SIG-M5 treated with dmso at 0.1 percent for 504 hours (cell line): ENCODE measurements around the gene FKBP14.

Experiments used
- DNase-seq: peaks from one replicate; lab custom pipeline; 2025; ENCODE audit not compliant: unreplicated experiment; lab: John Stamatoyannopoulos, UW

Gene FKBP14, protein sequence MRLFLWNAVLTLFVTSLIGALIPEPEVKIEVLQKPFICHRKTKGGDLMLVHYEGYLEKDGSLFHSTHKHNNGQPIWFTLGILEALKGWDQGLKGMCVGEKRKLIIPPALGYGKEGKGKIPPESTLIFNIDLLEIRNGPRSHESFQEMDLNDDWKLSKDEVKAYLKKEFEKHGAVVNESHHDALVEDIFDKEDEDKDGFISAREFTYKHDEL

DNA sequence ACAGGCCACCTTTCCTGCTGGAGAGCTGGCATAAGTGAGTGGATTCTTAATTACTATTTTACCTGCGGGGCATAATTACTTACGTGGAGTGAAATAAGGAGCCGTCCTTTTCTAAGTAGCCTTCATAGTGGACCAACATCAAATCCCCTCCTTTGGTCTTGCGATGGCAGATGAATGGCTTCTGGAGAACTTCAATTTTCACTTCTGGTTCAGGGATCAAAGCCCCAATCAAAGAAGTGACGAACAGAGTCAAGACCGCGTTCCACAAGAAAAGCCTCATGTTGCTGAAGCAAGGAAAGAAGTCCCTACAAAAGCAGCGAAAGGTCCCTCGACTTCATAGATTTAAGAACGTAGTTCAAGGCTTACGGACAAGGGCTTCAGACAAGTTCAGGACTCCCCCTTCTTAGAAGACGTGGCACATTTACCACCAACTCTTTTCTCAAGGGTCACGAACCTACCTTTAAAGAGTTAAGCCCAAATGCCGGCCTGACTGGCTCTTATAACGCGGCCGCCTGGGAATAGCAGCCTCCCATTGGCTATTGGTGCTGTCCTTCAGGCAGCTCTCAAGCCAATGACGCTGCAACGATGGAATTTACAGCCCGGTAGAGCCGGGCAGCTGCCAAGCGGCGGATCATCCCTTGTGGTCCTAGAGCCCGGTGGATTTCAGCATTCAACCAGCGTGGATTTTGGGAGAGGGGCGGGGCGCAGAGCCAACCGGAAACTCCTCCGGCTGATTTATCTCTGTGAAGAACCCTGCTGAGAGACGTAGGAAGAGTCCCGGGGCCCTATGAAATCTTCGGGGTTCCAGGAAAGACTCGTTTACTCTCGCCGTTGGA is at the start of gene FKBP14:
FKBP14 (minus strand) TSS at position 474 of the 836 bp plus-strand sequence; CDS start at position 280, 194 bp downstream.
- peak; percentile 99 for DNase-seq

DNA sequence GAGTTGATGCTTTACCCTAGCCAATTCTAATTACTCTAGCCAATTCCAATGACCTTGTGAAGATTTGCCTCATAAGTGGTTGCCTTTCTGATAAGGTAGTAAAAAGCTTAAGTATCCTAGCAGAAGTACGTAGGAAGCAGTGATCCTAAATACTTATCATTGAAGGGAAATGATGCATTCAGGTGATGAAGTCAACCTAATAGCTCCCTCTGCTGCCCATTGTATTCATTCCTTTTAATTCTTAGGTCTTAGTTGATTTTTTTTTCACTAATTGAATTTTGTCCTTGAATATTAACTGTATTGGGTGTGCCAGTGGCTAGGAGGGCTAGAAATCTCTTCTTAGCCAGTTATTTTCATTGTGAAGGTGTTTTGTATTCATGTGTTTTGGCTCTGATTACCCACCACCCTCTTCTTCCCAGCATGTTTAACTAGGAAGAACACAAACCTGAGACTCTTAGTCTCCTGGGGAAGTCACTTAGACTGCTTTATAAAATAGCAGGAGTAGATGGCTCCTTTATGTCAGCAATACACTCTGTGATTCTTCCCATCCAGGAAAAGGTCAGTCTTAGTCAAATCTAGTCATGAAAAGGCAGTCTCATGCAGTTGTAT is 48.0 kb upstream of the FKBP14 start:
- peak; percentile 42 for DNase-seq

DNA sequence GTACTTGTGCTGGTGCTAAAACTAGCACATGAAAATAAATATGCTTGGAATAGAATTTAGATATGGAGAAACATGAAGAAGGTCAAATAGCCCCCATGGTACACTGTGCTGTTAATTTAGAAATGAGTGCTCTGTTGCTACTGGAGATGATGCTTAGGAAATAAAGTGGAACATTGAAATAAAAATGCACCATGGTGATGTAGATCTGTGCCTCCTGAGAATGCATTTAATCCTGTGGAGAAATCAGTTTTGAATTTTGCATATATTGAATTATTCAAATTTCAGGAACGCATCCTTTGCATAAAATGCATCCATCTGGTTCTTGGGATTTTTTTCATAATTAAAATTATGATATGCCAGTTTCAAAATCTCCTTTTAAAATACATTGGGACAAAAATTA is 46.2 kb upstream of the FKBP14 start:
- DNase-seq = no peak

DNA sequence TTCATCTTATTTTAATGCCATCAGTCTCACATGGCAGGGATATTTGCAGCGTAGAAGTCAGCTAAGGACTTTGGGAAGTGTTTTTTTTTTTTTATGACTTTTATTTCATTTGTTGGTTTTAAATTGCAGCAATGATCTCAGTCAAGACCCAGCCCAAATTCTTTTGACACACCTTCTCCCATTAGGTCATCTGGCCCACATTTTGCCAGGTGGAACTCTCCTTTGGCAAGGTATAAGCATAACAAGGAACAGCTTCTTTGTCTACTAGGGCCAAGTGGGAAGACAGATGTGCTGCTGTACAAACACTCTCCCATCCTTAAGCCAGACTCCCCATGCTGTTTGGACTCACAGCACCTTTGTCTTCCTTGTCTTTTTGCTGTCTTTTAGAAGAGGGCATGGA is 43.5 kb upstream of the FKBP14 start:
- DNase-seq = no peak

DNA sequence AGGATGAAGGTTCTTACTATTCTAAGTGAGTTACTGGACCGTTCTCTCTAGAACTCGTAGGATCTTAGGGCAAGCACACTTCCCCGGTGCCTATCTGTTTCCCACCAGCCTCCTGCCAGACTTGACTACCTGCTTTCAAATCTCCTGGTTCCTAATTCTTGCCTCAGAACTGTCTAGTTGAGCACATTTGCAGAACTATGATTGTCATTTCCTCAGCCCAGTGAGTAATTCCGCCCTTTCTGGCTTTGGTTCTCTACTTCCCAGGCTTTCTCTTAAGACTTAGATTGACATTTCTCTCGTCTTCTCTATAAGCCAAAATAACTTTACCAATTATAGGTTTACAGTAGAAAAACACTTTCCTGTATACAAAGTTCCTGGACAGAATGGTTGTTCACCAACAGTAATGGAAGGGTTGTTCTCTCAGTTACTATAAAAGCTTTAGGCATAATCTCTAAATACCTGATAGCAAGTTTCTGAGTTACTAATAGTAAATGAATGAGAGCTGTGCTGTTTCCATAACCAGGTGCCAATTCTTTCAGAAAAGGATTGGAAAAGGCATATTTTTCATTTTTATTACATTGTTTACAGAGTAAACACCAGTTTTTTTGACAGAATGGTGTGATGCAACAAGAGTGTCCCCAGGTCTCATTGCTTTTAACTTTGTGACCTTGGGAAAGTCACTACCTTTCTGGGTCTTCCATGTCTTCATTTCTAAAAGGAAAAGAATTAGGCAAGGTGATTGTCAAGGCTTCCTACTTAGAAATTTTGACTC is 42.8 kb upstream of the FKBP14 start:
- DNase-seq = no peak

DNA sequence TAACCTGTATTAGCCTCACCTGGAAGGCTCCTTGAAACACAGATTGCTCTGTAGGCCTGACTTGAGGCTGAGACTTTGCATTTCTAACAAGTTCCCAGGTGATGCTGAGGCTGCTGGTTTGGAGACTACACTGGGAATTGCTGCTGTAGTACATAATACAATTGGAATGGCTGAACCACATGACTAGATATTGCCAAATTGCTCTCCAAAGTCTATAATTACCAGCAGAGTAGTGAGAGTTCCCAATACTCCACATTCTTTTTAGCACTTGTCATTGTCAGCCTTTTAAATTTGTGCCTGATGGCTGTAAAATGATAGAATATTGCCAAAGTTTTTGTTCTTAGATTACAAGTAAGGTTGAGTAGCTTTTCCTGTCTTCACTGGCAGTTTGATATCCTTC is 41.6 kb upstream of the FKBP14 start:
- DNase-seq = no peak

DNA sequence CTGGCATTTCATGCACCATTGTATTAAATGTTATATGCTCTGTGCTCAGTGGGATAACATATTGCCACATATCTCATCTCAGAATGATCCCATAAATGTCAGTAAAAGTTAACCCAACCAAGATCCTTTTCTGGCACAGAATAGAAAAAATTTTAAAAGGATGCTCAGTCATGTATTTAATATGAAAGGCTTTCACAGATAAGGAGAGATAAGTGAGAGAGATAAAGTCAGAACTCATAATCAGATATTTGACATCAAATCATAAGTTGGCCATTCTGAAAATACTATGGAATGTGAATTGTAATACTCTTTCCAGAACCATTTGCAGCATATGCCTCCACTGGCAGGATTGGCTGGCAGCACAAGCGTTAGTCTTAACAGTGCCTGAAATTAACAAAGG is 40.2 kb upstream of the FKBP14 start:
- DNase-seq = no peak

DNA sequence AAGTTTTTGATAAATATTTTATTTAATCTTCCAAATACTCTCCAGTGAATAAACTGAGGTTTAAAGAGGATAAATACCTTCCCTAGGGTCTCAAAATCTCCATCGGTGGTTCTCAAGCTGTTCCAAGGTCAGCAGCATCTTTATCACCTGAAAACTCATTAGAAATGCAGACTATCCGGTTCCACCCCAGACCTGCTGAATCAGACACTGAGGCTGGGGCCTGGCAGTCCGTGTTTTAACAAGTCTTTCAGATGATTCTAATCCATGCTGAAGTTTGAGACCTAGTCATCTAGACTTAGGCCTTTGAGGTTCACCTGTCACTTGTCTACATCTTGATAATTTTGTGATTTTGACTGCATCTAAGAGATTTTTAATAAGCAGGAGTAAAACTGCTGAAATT is 39.2 kb upstream of the FKBP14 start:
- DNase-seq = no peak

DNA sequence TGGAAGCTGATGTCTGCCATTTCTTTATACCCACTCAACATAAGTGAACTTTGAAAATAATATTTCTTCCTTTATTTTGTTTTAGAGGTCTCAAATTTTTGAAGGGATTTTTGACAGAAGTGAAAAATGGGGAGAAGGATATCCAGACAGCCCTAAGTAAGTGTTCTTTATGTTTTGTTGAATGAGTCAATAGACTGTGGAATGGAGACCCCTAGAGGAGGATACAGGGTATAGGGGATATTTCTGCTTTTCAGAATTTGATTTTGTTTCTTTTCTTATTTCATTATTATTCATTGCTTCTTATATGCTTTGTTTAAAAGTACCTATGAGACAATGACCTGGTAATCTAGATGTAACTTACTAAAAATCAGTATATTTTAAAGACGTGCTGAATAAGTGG is 36.1 kb upstream of the FKBP14 start:
- DNase-seq = peak; percentile 53

DNA sequence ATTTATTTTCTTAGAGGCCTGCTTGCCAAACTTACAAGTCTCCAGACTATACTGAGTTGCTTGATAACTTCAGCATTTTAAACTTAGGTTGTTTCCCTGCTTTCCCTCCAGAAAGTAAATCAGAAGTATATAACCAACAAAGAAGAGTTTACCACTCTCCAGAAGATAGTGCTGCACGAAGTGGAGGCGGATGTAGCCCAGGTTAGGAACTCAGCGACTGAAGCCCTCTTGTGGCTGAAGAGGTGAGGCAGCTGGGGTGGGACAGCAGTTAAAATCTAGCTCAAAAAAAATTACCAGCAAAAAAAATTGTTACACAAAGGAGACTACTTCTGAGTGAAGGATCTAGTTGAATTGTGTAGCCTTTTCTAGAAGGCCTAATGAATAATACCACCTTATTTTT is 35.3 kb upstream of the FKBP14 start:
- peak; percentile 6 for DNase-seq

DNA sequence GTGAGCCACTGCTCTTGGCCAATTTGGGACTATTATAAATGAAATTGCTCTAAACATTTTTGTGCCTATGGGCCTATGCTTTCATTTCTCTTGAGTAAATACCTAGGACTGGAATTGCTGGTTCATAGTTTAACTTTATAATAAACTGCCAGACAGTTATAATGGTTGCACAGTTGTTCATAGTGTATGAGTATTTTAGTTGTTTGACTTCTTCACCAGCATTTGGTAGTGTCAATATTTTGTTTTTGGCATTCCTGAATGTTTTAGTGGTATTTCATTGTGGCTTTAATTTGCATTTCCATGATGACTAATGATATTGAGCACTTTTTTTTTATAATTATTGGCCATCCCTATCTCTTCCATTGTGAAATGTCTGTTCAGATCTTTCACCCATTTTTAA is 31.2 kb upstream of the FKBP14 start:
- DNase-seq = peak; percentile 38

DNA sequence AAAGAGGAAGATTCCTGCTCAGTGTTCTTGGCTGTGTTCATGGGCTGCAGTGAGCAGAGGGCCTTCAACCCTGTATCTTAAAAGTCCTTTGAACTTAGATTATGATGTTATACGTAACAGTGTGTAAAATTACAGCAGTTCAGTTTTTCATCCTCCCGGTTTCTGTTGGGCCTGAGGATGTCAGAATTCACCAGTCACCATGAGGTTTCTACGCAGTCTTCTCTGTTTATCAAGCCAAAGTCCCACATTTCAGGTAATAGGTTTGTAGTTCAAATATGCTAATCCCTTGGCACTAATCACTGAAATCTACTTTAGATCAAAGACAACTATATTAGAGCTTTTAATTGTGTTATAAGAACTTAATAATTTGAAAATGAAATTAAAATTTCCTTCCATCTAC is 26.6 kb upstream of the FKBP14 start:
- no peak for DNase-seq

DNA sequence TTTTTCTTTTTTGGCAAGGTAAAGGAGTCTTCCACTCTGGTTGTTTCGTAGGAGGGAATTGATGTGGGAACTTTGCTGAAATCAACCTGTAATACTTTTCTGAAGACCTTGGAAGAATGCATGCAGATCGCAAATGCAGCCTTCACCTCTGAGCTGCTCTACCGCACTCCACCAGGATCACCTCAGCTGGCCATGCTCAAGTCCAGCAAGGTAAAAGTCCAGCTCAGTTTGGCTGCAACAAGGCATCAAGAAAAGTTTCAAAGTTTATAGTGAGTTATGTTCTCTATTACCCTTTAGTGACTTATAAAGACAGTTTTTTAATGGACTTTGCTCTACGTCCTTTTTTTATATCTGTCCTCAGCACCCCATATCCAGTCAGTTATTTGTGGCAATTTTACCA is 22.7 kb upstream of the FKBP14 start:
- DNase-seq = no peak

DNA sequence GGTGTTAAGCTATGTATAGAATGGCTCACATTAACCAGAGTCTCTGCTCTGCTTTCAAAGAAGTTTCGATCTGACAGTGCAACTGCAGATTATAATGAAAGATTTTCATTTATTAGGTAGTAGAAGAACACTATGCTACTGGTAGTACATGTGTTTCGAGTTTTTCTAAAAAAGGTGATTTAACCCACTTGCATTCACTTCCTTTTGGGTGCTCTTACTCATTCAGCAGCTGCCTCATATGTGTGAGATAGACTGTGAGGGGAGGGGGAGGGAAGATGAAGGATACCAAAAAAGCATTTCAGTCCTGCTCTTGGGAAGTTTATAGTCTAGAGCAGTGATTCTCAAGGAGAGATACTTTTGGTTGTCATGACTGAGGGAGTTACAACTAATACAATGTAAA is 22.1 kb upstream of the FKBP14 start:
- no peak for DNase-seq

DNA sequence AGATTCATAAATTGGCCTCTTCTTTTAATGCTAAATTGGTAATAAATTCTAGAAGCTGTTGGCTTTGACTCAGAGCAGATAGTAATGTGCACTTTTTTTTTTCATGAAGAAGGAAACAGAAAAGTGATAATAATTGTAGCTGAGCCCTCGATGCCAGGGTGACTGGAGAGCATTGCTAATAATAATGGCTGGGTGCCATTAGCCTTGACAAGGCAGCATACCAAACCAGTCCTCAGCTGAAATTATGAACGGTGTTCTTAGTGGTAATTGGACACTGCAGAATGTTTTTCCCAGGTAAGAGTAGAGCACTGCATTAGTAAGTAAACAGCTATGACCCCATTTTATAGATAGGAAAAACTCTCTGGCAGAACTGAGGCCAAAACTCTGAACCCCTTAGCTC is 20.6 kb upstream of the FKBP14 start:
- no peak for DNase-seq

DNA sequence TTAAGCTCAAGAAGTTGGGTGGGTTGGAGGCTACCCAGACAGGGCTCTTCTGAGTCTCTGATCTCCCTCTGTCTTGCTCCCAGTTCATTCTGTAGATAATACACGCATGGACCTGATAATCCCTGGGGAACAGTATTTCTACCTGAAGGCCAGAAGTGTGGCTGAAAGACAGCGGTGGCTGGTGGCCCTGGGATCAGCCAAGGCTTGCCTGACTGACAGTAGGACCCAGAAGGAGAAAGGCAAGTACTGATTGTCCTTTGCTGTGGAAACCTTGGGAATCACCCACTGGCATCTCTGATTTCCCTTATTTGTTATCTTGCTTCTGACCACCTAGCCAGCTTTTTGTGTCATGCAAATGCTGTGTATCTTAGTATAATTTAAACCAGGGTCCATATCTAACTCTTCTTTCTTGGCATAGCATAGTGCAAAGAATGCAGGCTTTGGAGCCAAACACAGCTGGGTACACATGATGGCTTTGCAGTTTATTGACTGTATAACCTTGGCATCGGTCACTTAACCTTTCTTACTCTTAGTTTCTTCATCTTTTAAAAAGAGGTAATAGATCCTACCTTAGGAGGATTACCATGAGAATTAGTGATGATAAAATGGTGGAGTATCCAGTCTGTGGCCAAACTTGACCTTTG is 19.7 kb upstream of the FKBP14 start:
- no peak for DNase-seq

DNA sequence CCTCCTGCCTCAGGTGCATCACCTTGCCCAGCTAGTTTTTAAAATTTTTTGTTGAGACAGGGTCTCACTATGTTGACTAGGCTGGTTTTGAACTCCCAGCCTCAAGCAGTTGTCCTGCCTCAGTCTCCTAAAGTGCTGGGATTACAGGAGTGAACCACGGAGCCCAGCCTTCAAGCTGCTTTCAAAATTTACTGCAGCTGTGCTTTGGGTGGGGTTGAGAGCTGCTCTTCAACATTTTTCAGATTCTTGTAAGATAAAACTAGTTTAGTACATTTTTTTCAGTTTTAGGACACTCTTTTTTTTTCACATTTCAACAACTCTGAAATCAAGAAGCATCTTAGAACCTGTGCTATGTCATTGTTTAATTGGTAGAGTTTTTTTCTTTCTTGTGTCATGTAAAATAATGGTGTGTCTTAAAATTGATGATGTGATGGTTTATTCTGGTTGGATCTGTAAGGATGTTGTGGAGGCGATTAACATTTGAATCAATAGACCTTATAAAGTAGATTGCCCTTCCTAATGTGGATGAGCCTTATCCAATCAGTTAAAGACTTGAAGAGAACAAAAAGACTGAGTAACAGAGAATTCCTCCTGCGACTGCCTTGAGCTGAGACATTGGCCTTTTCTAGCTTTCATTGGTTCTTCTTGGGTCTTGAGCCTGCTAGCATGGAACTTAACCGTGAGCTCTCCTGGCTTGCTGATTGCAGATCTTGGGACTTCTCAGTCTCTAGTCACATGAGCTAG is 15.2 kb upstream of the FKBP14 start:
- DNase-seq = no peak

DNA sequence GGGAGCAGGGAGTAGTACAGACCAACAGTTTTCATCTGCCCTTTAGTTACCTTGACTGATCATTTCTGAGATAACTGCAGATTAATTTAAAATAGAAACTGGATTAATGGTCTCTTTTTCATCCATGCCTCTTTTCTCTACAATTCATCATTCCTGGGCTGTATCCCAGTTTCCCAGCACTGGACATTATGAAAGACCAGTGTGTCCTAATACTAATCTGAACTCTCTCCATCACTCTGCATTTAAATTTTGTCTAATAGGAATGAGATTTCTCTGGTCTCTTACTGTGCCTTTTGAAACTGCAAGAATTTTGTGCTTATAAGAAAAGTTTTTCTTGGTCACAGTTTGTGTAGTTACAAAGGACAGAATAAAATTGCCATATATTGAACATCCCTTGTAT is 14.4 kb upstream of the FKBP14 start:
- no peak for DNase-seq

DNA sequence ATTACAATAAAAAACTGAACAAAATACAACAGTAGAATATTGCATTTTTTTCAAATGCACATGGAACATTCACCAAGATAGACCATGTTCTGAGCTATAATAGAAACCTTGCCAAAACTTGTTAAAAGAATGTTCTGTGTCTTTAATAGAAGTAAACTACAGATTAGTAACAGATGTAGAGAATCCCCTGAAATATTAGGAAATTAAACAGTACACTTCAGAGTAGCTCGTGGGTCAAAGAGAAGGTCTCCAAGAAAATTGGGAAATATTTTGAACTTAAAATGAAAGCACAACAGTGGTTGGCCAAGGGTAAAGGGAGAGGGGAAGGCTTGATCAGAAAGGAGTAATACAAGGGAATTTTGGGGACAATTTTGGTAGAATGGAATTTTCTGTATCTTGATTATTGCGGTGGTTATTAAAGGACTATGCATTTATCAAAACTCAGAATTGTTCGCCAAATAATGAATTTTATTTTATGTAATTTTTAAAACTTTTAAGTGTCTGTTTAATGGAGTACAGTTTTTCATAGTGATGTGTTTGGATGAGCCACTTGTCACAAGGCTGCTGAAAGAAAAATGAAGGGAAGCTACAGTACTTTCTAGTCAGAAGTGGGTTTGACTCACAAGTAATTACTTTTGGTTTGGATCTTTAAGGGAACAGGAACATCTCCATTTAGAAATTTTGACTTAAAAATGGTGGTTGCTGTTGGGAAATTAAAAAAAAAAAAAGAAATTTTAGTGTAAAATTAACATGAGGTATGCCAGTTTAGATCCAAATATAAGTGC is 11.9 kb upstream of the FKBP14 start:
- no peak for DNase-seq

DNA sequence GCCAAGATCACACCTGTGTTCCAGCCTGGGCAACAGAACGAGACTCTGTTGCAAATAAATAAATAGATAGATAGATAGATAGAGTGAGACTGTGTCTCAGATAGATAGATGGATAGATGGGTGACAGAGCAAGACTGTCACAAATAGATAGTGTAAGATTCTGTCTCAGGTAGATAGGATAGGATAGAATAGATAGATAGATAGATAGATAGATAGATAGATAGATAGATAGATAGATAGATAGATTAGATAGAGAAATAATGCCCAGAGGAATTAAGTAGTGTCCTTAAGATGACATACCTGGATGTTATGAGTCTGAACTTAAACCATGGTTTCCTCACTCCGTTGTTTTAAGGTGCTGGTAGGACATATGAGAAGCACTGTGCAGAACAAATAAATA is 9.7 kb upstream of the FKBP14 start:
- no peak for DNase-seq
